Activated CD8-positive, alpha-beta memory T cell treated with anti-CD3 and anti-CD28 coated beads, Interleukin-2, amount 10 ng/mL, durations not matched to agents 7 days and 5 days (primary cell): ENCODE measurements around the gene TRIM25. TPM values are rescaled to one million over a fixed set of nuclear protein-coding genes. Genes with fewer than 3 reads are reported as not detected.

Experiments
- ATAC-seq: fragments of 150-1000 bp; cut with Tn5 transposase; one replicate; pipeline ENCODE4 v1.10.0; 2021; ENCODE audit warnings: moderate library complexity
- CTCF ChIA-PET: fragments of 350-600 bp; sonication (Branson Sonifier 250); formaldehyde crosslinking; loops from one replicate; lab custom pipeline; 2021; ENCODE audit warnings: antibody characterized with exemption; lab: Charles Lee
- DNase-seq: peaks from one replicate; pipeline ENCODE4 v3.0.0-alpha.2; 2020
- H3K27ac Mint-ChIP-seq: one replicate; pipeline ENCODE4 v1.8.0; 2021; ENCODE audit warnings: mild to moderate bottlenecking, mixed read lengths
- H3K27me3 Mint-ChIP-seq: one replicate; pipeline ENCODE4 v1.8.0; 2021; ENCODE audit warnings: mixed read lengths
- H3K36me3 Mint-ChIP-seq: one replicate; pipeline ENCODE4 v1.8.0; 2021; ENCODE audit warnings: mild to moderate bottlenecking, mixed read lengths
- H3K4me1 Mint-ChIP-seq: one replicate; pipeline ENCODE4 v1.8.0; 2021; ENCODE audit warnings: mixed read lengths
- H3K4me3 Mint-ChIP-seq: one replicate; pipeline ENCODE4 v1.8.0; 2021; ENCODE audit warnings: mild to moderate bottlenecking, moderate library complexity, mixed read lengths
- H3K9me3 Mint-ChIP-seq: one replicate; pipeline ENCODE4 v1.8.0; 2022; ENCODE audit warnings: low read depth, mixed read lengths
- total RNA-seq, 2 experiments: library from RNA; stranded (reverse); gene quantifications; one replicate each; pipeline ENCODE4 v1.2.3, GENCODE V29; 2021

TRIM25 gene
- total RNA-seq, 2 experiments from 2014 or later, result 166 to 227 TPM

- peaks cover 38% of the 10 kb centered on the region for H3K4me1 Mint-ChIP-seq
- DNase-seq (no peak), ATAC-seq (no peak)
- H3K4me3 Mint-ChIP-seq, result no peak overlapping the region
- H3K27ac Mint-ChIP-seq, result no peak overlapping the region
- no peaks in the 10 kb centered on the region for H3K9me3 Mint-ChIP-seq
- H3K36me3 Mint-ChIP-seq, result peaks cover 67% of the 10 kb centered on the region
- CTCF ChIA-PET, result interaction anchor here (0.8 to 2.0 kb wide), 5 partner anchors 9 to 119 kb away, joined by 3 to 7 read pairs (median 3); no protein-coding TSS in a partner anchor
- no peaks in the 10 kb centered on the region for H3K27me3 Mint-ChIP-seq
Measured at GRCh38 chr17:56936697-56937322, 23.0 kb upstream of the TRIM25 start.

- Mint-ChIP-seq H3K9me3 (peaks cover 4% of the 10 kb centered on the region), H3K4me1 (peaks cover 38% of the 10 kb centered on the region), H3K4me3 (no peak overlapping the region), H3K27ac (no peak overlapping the region), H3K36me3 (peaks cover 72% of the 10 kb centered on the region), H3K27me3 (no peaks in the 10 kb centered on the region)
- DNase-seq (no peak), ATAC-seq (no peak)
- CTCF ChIA-PET, result interaction anchor here (1.3 to 2.0 kb wide), 2 partner anchors 13 to 116 kb away, joined by 3 to 7 read pairs; no protein-coding TSS in a partner anchor
Measured at GRCh38 chr17:56935461-56935860, 21.6 kb upstream of the TRIM25 start.

- no peak overlapping the region for H3K4me3 Mint-ChIP-seq
- H3K27me3 Mint-ChIP-seq, result no peaks in the 10 kb centered on the region
- H3K27ac Mint-ChIP-seq, result peak overlapping the region; percentile 69
- H3K36me3 Mint-ChIP-seq, result peaks cover 72% of the 10 kb centered on the region
- peaks cover 4% of the 10 kb centered on the region for H3K9me3 Mint-ChIP-seq
- peak; percentile 83 for ATAC-seq
- CTCF ChIA-PET, result interaction anchor here (1.2 kb wide), 1 partner anchor 114 kb away, joined by 7 read pairs; no protein-coding TSS in a partner anchor
- H3K4me1 Mint-ChIP-seq, result peaks cover 35% of the 10 kb centered on the region
- DNase-seq, result peak; percentile 79
Measured at GRCh38 chr17:56934280-56934679, 20.4 kb upstream of the TRIM25 start.

GRCh38 chr17:56933868-56934267 lies 20.0 kb upstream of the TRIM25 start:
- peak overlapping the region; percentile 69 for H3K27ac Mint-ChIP-seq
- no peak overlapping the region for H3K4me3 Mint-ChIP-seq
- peaks cover 71% of the 10 kb centered on the region for H3K36me3 Mint-ChIP-seq
- ATAC-seq (peak; percentile 27), DNase-seq (no peak)
- H3K4me1 Mint-ChIP-seq, result peaks cover 33% of the 10 kb centered on the region
- peaks cover 4% of the 10 kb centered on the region for H3K9me3 Mint-ChIP-seq
- CTCF ChIA-PET, result interaction anchor here (1.2 kb wide), 1 partner anchor 114 kb away, joined by 7 read pairs; no protein-coding TSS in a partner anchor
- H3K27me3 Mint-ChIP-seq, result no peaks in the 10 kb centered on the region

- ATAC-seq, result no peak
- DNase-seq, result no peak
- Mint-ChIP-seq H3K9me3 (peaks cover 4% of the 10 kb centered on the region), H3K27me3 (no peaks in the 10 kb centered on the region), H3K4me1 (peaks cover 31% of the 10 kb centered on the region), H3K27ac (no peak overlapping the region), H3K4me3 (no peak overlapping the region), H3K36me3 (peaks cover 69% of the 10 kb centered on the region)
- CTCF ChIA-PET, result interaction anchor here (1.2 kb wide), 1 partner anchor 113 kb away, joined by 7 read pairs; no protein-coding TSS in a partner anchor
Measured at GRCh38 chr17:56933151-56933745, 19.4 kb upstream of the TRIM25 start.

GRCh38 chr17:56930739-56931337 lies 17.0 kb upstream of the TRIM25 start:
- CTCF ChIA-PET, result no interaction called here
- ATAC-seq (no peak), DNase-seq (no peak)
- Mint-ChIP-seq H3K9me3 (peaks cover 4% of the 10 kb centered on the region), H3K4me3 (no peak overlapping the region), H3K27me3 (no peaks in the 10 kb centered on the region), H3K27ac (no peak overlapping the region), H3K36me3 (peaks cover 54% of the 10 kb centered on the region), H3K4me1 (peaks cover 16% of the 10 kb centered on the region)

GRCh38 chr17:56929362-56929969 lies 15.6 kb upstream of the TRIM25 start:
- CTCF ChIA-PET, result interaction anchor here (0.9 kb wide), 1 partner anchor 16 kb away, joined by 3 read pairs; no protein-coding TSS in a partner anchor
- Mint-ChIP-seq H3K9me3 (peaks cover 4% of the 10 kb centered on the region), H3K36me3 (peaks cover 43% of the 10 kb centered on the region), H3K4me1 (peaks cover 11% of the 10 kb centered on the region), H3K27me3 (peaks cover 6% of the 10 kb centered on the region), H3K4me3 (no peak overlapping the region), H3K27ac (no peak overlapping the region)
- ATAC-seq (no peak), DNase-seq (no peak)

- CTCF ChIA-PET, result no interaction called here
- Mint-ChIP-seq H3K27ac (no peak overlapping the region), H3K27me3 (peaks cover 6% of the 10 kb centered on the region), H3K36me3 (peaks cover 35% of the 10 kb centered on the region), H3K4me3 (no peak overlapping the region), H3K9me3 (peaks cover 8% of the 10 kb centered on the region), H3K4me1 (peaks cover 2% of the 10 kb centered on the region)
- DNase-seq (no peak), ATAC-seq (no peak)
Measured at GRCh38 chr17:56928586-56928985, 14.7 kb upstream of the TRIM25 start.

- H3K36me3 Mint-ChIP-seq, result peaks cover 22% of the 10 kb centered on the region
- CTCF ChIA-PET, result no interaction called here
- no peak for ATAC-seq
- no peak for DNase-seq
- peaks cover 9% of the 10 kb centered on the region for H3K9me3 Mint-ChIP-seq
- H3K27me3 Mint-ChIP-seq, result peaks cover 6% of the 10 kb centered on the region
- no peak overlapping the region for H3K4me3 Mint-ChIP-seq
- H3K4me1 Mint-ChIP-seq, result no peaks in the 10 kb centered on the region
- no peak overlapping the region for H3K27ac Mint-ChIP-seq
Measured at GRCh38 chr17:56926704-56927103, 12.9 kb upstream of the TRIM25 start.

- H3K36me3 Mint-ChIP-seq, result peaks cover 19% of the 10 kb centered on the region
- no peak overlapping the region for H3K27ac Mint-ChIP-seq
- H3K27me3 Mint-ChIP-seq, result peaks cover 6% of the 10 kb centered on the region
- no peak for ATAC-seq
- CTCF ChIA-PET, result no interaction called here
- H3K4me1 Mint-ChIP-seq, result no peaks in the 10 kb centered on the region
- no peak overlapping the region for H3K4me3 Mint-ChIP-seq
- H3K9me3 Mint-ChIP-seq, result peaks cover 7% of the 10 kb centered on the region
- DNase-seq, result no peak
Measured at GRCh38 chr17:56926270-56926669, 12.4 kb upstream of the TRIM25 start.

- DNase-seq, result no peak
- CTCF ChIA-PET, result interaction anchor here (1.6 kb wide), 1 partner anchor 106 kb away, joined by 4 read pairs; no protein-coding TSS in a partner anchor
- ATAC-seq, result no peak
- Mint-ChIP-seq H3K9me3 (peaks cover 5% of the 10 kb centered on the region), H3K4me3 (no peak overlapping the region), H3K36me3 (peaks cover 13% of the 10 kb centered on the region), H3K27ac (no peak overlapping the region), H3K27me3 (peaks cover 6% of the 10 kb centered on the region), H3K4me1 (no peaks in the 10 kb centered on the region)
Measured at GRCh38 chr17:56925088-56925487, 11.2 kb upstream of the TRIM25 start.

GRCh38 chr17:56919717-56920116 lies 5.9 kb upstream of the TRIM25 start:
- H3K36me3 Mint-ChIP-seq, result peaks cover 29% of the 10 kb centered on the region
- no peaks in the 10 kb centered on the region for H3K27me3 Mint-ChIP-seq
- DNase-seq (no peak), ATAC-seq (no peak)
- no peak overlapping the region for H3K4me3 Mint-ChIP-seq
- H3K4me1 Mint-ChIP-seq, result peaks cover 37% of the 10 kb centered on the region
- H3K9me3 Mint-ChIP-seq, result peaks cover 13% of the 10 kb centered on the region
- CTCF ChIA-PET, result interaction anchor here (1.0 to 2.3 kb wide), 3 partner anchors 11 to 100 kb away, joined by 3 to 6 read pairs (median 4); partner anchors contain the start of gene COIL
- H3K27ac Mint-ChIP-seq, result no peak overlapping the region

- Mint-ChIP-seq H3K36me3 (peaks cover 29% of the 10 kb centered on the region), H3K27ac (no peak overlapping the region), H3K4me1 (peaks cover 39% of the 10 kb centered on the region), H3K9me3 (peaks cover 9% of the 10 kb centered on the region), H3K4me3 (no peak overlapping the region), H3K27me3 (no peaks in the 10 kb centered on the region)
- CTCF ChIA-PET, result interaction anchor here (1.0 to 1.2 kb wide), 2 partner anchors 11 to 42 kb away, joined by 3 to 4 read pairs; partner anchors contain the start of gene COIL
- ATAC-seq, result no peak
- no peak for DNase-seq
Measured at GRCh38 chr17:56918916-56919315, 5.1 kb upstream of the TRIM25 start.
